Activated CD8-positive, alpha-beta memory T cell treated with anti-CD3 and anti-CD28 coated beads for 48 hours (primary cell): ENCODE data around the gene HTRA1.

Experiments
- DNase-seq, 3 experiments: peaks; one replicate each; pipeline ENCODE4 v3.0.0-alpha.2; 2020; ENCODE audit warnings: low read depth in 2 of 3, low spot score in 2 of 3

HTRA1 gene

DNA sequence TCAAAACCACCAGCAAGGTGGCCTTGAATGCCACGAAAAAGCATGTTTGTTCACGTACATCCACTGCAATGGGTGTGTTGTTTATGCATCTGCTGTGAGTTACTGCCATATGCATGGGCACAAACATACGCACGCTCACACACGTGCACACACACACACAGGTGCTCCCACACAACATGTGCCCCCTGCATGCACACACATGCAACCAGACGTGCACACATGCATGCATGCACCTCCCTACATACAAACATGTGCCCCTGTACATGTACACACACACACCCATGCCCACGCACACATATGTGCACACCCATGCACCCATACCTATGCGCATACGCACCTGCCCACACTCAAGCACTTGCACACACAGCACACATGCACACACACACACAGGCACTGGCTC, 89.1 kb downstream of the HTRA1 start:
- no peak for DNase-seq

DNA sequence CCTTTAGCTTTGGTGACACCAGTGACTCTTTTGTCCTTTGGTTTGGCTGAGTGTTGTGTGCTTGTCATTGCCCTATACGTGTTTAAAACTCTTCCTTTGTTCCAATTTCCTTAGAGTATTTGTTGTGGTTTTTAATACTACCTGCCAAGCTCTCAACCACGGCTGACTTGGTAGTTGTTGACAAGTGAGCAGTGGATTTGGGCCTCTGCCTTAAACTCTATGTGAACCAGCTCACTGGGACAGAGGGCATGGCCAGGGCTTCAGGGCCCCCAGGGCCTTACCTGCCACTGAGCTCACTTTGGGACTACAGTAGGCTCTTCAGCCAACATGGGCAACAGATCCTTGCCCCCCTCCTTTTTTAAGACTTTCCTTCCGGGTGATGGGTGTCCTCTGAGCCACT, 89.6 kb downstream of the HTRA1 start:
- DNase-seq: no peak

DNA sequence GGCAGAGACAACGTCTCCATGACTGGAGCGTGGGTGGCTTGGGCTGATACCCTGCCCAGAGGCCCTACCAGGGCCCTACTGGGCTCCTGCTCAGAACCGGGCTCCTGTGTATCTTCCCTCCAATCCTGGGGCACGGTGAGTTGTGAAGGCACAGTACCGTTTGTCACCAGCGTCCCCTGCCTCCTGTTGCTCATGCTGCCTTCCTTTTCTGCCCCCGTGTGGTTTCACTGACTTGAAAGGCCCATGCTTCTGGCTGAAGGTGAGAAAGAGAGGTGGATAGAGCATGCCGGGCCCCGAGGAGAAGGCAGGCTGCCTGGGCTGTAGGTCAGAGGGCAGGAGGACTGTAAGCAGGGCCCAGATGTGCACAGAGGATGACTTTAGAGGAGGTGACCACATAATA, 90.1 kb downstream of the HTRA1 start:
- peak in 2 of 3 experiments; percentile 7 to 33 for DNase-seq

DNA sequence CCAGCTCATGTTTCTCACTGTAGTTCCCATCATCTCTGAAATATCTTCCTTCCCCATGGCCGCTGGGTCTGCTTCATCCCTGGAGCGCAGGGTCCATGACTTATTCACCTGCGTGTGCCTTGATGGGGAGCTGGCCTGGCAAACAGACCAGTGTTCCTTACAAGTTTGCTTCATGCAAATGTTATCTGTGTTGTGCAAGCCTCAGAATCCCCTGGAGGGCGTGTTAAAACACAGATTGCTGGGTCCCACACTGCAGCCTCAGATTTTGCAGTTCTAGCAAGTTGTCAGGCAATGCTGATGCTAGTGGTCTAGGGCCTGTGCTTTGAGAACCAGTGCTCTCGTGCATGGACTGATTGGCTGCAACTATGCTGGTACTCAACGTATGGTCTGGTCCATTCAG, 92.0 kb downstream of the HTRA1 start:
- DNase-seq: no peak

DNA sequence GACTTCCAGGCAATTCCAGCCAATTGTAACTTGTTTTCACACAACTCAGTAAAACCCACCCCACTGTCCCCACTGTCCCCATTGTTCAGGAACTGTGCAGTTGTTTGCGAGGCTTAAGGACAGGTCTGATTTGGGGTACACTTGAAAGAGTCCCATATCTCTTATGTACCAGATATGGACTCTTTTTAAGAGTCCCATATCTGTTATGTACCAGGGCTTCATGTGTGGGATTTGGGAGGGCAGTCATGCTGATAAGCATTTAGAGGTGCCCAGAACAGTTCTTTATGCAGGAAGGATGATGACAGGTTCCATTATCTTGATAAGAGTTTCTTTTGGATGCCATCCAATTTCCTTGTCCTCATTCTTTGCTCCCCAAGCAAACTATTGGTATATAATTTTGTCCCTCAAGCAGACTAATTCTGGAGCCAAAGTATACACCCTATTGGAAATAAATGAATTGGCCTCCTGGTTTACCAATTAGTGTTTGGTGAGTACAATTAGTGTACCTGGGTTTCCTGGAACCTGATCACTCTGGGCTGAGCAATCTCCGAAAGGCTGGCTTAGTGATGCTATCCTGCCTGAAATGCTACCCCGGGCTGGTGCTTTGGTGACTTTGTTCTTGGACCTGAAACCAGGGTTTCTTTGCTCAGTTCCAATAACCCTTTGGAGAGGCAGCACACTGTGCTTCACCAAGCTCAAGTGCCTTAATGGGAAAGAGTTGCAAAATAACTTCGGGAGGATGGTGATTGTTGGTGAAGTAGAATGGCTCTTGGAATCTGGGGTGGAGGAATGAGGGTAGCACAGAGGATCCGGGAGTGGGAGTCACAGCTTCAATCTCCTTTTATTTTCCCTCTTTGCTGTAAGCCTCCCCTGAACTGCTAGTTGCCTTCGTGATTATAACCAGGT, 93.0 kb downstream of the HTRA1 start:
- DNase-seq: no peak

DNA sequence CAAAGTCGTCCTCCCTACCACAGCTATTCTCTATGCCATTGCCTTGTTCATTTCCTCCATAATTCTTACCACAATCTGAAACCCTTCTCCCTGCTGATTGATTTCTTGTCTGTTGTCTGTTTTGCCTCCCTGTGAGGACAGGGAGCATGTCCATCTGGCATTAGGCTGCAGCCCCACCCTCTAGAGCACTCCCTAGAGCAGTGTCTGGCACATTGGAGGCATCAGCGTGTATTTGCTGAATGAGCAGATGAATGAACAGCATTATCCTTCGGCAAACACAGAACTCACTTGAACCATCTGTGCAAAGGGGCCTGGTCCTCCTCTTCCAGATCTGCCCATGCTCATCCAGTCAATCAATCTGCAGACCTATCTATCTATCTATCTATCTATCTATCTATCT, 94.1 kb downstream of the HTRA1 start:
- DNase-seq: no peak

DNA sequence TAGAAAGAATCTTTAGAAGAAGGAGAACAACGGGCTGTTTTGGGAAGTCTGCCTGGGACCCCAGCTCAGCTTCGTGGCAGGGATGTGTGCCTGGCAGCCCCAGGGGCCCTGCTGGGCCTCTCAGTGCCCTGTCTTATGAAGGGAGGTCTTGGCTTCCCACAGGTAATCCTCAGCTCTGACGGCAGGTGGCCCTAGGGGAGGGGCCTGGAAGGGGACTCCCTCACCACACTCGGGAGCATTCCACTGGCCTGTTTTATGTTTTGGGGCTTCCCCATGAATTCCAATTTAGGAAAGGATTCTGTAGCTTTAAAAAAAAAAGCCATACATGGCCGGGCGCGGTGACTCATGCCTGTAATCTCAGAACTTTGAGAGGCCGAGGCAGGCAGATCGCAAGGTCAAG, 96.2 kb downstream of the HTRA1 start:
- DNase-seq: no peak

DNA sequence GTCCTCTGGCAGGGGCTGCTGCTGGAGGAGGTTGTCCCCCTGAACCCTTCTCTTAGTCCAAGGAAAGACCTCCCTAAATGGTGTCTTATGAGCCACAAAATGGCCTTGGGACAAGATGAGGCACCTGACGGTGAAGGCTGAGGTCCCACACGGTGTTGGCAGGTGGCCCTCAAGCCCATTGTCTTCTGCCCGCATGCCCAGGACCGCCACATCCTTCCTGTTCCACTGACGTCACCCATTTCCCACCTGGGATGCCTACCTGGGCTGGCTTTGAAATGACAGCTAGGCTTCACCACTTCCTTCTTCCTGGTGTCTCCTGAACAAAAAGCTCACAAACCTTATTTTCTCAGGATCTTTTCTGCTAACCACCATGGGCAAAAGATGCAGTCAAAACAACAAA, 97.1 kb downstream of the HTRA1 start:
- no peak for DNase-seq

DNA sequence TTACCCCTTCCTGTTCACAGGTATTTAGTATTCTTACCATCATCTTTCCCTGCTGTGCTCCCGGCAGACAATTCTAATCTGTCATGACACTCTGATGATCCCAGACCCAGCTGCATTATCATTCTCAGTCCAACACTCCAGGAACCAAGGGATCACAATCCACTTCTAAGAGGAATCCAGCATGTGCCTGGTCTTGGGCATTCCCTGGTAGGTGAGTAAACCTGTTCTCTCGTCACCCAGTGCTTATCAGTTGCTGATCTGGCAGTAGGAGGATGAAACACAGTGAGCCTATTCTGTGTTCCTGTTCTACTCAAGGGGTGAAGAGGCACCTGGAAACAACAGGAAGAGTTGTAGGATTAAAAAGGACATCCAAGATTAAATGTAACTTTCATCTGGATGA, 97.9 kb downstream of the HTRA1 start:
- DNase-seq: no peak

DNA sequence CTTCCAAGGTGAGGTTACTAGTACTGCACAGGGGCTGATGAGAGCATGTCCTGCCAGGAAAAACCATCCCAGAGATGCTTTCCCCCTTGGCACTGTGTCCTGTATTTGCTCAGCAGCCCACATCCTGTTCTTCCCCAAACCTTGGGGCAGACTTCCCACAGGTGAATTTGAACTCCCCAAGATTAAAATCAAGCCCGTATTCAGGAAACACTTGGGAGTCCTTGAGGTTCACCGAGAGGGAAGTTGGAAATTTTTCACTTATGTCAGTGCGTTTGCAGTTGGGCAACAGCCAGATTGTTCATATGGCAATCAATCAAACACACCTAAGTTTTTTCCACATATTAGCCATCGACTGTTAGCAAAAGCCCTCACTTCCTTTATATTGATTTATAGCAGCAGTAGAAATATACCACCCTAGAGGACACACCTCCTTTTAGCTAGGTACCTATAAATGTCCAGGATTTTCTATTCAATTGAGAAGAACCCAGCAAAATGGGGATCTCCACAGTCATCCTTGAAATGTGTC, 99.0 kb downstream of the HTRA1 start, which contains the start of gene DMBT1:
DMBT1 (plus strand) TSS at position 476 of the 526 bp plus-strand sequence; CDS start at position 493, 17 bp downstream.
- no peak for DNase-seq

DNA sequence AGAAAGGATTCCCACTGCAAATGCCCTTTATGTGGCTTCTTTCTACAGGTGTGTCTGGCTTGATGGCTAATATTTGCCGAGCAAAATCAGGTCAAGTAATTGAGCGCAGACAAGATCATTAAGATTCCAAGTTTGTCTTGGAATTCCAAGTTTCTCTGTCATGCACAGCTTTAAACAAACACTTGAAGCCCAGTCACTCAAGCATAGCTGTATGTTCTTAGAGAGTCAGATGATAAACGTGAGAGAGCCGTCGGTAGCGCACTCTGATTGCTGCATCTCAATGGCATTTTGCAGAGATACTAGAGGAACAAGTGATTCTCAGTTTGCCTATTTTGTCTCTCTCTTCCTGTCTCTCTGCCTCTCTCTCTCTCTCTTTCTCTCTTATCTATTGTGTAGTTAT, 99.9 kb downstream of the HTRA1 start:
- no peak for DNase-seq

DNA sequence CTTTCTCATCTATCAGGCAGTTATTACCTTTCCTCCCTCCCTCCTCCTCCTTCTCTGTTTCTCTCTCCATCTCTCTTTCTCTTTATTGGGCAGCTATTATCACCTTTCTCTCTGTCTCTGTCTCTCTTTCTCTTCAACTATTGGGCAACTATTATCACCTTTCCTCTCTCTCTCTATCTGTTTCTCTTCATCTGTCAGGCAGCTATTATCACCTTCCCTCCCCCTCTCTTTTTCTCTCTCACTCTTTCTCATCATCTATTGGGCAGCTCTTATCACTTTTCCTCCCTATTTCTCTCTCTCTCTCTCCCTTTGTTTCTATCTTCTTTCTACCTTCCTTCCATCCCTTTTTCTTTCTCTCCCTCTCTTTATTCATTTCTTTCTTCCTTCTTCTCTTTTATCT, 100.4 kb downstream of the HTRA1 start:
- DNase-seq: no peak
